ENCODE data around the gene SPPL2B. TPM values are rescaled to one million over a fixed set of nuclear protein-coding genes. Genes with fewer than 3 reads are reported as not detected.

Gene SPPL2B
- total RNA-seq, 1 experiment from 2014 or later: 76.0 TPM

DNA sequence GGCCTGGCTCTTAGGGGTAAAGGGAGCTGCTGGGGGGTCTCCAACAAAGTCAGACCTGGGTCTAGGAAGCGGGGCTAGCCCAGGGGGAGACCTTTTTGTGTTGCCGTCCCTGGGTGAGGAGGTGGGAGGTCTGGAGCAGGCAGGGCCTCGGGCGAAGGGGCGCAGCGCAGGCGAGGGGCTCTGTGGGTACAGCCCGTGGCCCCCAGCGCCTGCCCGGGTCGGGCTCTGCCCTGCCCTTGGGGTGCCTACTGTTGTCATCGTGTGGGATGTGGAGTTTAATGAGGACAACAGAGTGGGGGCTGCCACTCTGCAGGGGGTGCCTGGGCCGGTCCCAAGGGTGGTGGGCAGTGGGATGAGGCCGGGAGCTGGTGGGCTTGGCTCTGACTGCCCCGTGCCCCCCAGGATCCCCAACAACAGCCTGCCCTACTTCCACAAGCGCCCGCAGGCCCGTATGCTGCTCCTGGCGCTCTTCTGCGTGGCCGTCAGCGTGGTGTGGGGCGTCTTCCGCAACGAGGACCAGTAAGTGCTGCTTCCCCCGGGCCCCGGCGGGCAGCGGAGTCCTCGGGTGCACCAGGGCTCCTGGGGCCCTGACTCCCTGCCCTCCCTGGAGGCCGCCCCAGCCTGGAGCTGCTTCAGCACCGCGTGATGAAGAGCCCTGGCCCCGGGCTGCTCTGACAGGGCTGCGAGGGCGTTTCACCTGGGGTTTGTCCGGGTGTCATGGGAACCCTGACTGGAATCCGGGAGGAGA lies 12.2 kb downstream of the SPPL2B start:
- TF ChIP-seq POLR2AphosphoS5 (IDR thresholded peaks at IDR 0.05; ENCODE audit: low read depth, low read length): no peak
- no peak for TF ChIP-seq SIN3A (IDR thresholded peaks at IDR 0.05; ENCODE audit: borderline replicate concordance, insufficient read depth, low read depth, low read length)
- no peak for TF ChIP-seq CTCF (IDR thresholded peaks at IDR 0.05)
- TF ChIP-seq REST (IDR thresholded peaks at IDR 0.05; ENCODE audit: insufficient read depth in 1 of 2, low read depth in 2 of 2, low read length in 1 of 2): no peak
- no peak for TF ChIP-seq TCF7L2 (IDR thresholded peaks at IDR 0.05; ENCODE audit: low read depth, low read length)
- BruUV-seq (replicated peaks): no TSS peak
- Histone ChIP-seq H3K36me3 (ENCODE audit: control insufficient read depth, insufficient read depth, low read length) (no peaks in the 10 kb centered on the region), H3K27ac (ENCODE audit: low read length) (no peak overlapping the region), H3K4me1 (ENCODE audit: control insufficient read depth, insufficient read depth, low read length) (no peaks in the 10 kb centered on the region), H3K9me3 (ENCODE audit: control insufficient read depth, insufficient read depth, low read depth, low read length) (no peaks in the 10 kb centered on the region), H3K27me3 (ENCODE audit: control insufficient read depth, insufficient read depth, low read length) (no peaks in the 10 kb centered on the region), H3K4me3 (ENCODE audit: low read depth in 2 of 2, low read length in 2 of 2) (no peak overlapping the region)
- intact Hi-C loops (cut with micrococcal nuclease; ENCODE audit: unreplicated experiment): no loop called here
- DNase-seq (ENCODE audit: low read depth, low spot score) (no peak), ATAC-seq (no peak)
- ChIA-PET CTCF (no interaction called here), POLR2A (no interaction called here)
- in situ Hi-C loops (cut with HindIII; ENCODE audit: low pct_unique_long_range_greater_than_20kb, low sequenced_read_pairs): no loop called here

- Histone ChIP-seq H3K9me3 (ENCODE audit: control insufficient read depth, insufficient read depth, low read depth, low read length) (no peaks in the 10 kb centered on the region), H3K4me1 (ENCODE audit: control insufficient read depth, insufficient read depth, low read length) (no peaks in the 10 kb centered on the region), H3K27ac (ENCODE audit: low read length) (no peak overlapping the region), H3K27me3 (ENCODE audit: control insufficient read depth, insufficient read depth, low read length) (no peaks in the 10 kb centered on the region), H3K4me3 (ENCODE audit: low read depth in 2 of 2, low read length in 2 of 2) (no peak overlapping the region), H3K36me3 (ENCODE audit: control insufficient read depth, insufficient read depth, low read length) (no peaks in the 10 kb centered on the region)
- ChIA-PET POLR2A (no interaction called here), CTCF (no interaction called here)
- no peak for DNase-seq (ENCODE audit: low read depth, low spot score)
- intact Hi-C loops (cut with micrococcal nuclease; ENCODE audit: unreplicated experiment) (no loop called here), in situ Hi-C loops (cut with HindIII; ENCODE audit: low pct_unique_long_range_greater_than_20kb, low sequenced_read_pairs) (no loop called here)
- no TSS peak for BruUV-seq (replicated peaks)
- ATAC-seq: no peak
- TF ChIP-seq POLR2AphosphoS5 (IDR thresholded peaks at IDR 0.05; ENCODE audit: low read depth, low read length) (no peak), CTCF (IDR thresholded peaks at IDR 0.05) (no peak), SIN3A (IDR thresholded peaks at IDR 0.05; ENCODE audit: borderline replicate concordance, insufficient read depth, low read depth, low read length) (no peak), TCF7L2 (IDR thresholded peaks at IDR 0.05; ENCODE audit: low read depth, low read length) (no peak), REST (IDR thresholded peaks at IDR 0.05; ENCODE audit: insufficient read depth in 1 of 2, low read depth in 2 of 2, low read length in 1 of 2) (no peak)
Observed at GRCh38 chr19:2341244-2341751, 12.8 kb downstream of the SPPL2B start.

All from Panc1 (cell line).